ENCODE results near the gene RHOT2. TPM values are rescaled to one million over a fixed set of nuclear protein-coding genes. Genes with fewer than 3 reads are reported as not detected.
A peak's percentile ranks its signal among the peaks of the same experiment; 100 is the strongest.

RHOT2 gene
- total and polyA plus RNA-seq, 9 of the 15 experiments (the other 6 are each of a cell fraction or from before 2014, with no cell fraction given), result 5.0 to 373 (median 112) TPM

- TF ChIP-seq NUFIP1 (IDR thresholded peaks at IDR 0.05; ENCODE audit: partially characterized antibody), result no peak
- TF ChIP-seq HNRNPK (IDR thresholded peaks at IDR 0.05; ENCODE audit: low read depth, low read length, poor library complexity, severe bottlenecking), result no peak
- TF ChIP-seq TGIF2 (CRISPR knock-in tag; IDR thresholded peaks at IDR 0.05), result no peak
- TF ChIP-seq RBM39 (optimal IDR thresholded peaks at IDR 0.05; ENCODE audit: low read depth, low read length), result no peak
- TF ChIP-seq CHD2 (IDR thresholded peaks at IDR 0.05; ENCODE audit: low read depth, low read length), result no peak
- no peak for TF ChIP-seq YBX1 (IDR thresholded peaks at IDR 0.05)
Measured at GRCh38 chr16:632486-633335, 35.2 kb upstream of the RHOT2 start (continued).

DNA sequence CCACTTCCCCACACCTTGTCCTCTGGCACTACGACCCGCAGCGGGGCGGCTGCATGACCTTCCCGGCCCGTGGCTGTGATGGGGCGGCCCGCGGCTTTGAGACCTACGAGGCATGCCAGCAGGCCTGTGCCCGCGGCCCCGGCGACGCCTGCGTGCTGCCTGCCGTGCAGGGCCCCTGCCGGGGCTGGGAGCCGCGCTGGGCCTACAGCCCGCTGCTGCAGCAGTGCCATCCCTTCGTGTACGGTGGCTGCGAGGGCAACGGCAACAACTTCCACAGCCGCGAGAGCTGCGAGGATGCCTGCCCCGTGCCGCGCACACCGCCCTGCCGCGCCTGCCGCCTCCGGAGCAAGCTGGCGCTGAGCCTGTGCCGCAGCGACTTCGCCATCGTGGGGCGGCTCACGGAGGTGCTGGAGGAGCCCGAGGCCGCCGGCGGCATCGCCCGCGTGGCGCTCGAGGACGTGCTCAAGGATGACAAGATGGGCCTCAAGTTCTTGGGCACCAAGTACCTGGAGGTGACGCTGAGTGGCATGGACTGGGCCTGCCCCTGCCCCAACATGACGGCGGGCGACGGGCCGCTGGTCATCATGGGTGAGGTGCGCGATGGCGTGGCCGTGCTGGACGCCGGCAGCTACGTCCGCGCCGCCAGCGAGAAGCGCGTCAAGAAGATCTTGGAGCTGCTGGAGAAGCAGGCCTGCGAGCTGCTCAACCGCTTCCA is 34.4 kb upstream of the RHOT2 start:
- no TSS peak for BruUV-seq (replicated peaks)
- Histone ChIP-seq H3K4me3 (no peak overlapping the region), H3K4me2 (ENCODE audit: insufficient read depth, low read length) (no peak overlapping the region), H3K9me3 (replicated peaks; ENCODE audit: control insufficient read depth, insufficient read depth, low read depth, low read length) (no peaks in the 10 kb centered on the region), H3K9ac (ENCODE audit: insufficient read depth in 1 of 2, low read depth in 2 of 2, low read length in 2 of 2) (no peak overlapping the region; a peak in 1 of 4 replicates), H3K27ac (ENCODE audit: extremely low read depth, low read depth, low read length) (no peak overlapping the region), H4K20me1 (replicated peaks; ENCODE audit: control insufficient read depth, insufficient read depth, low read length) (no peaks in the 10 kb centered on the region), H3K79me2 (ENCODE audit: control insufficient read depth, insufficient read depth, low read length) (peaks cover 18% of the 10 kb centered on the region), H3K27me3 (ENCODE audit: control insufficient read depth in 2 of 2, insufficient read depth in 2 of 2, low read length in 2 of 2) (no peaks in the 10 kb centered on the region), H3K9me1 (ENCODE audit: control insufficient read depth, insufficient read depth, low read length) (no peaks in the 10 kb centered on the region), H2AFZ (ENCODE audit: low read depth, low read length) (no peak overlapping the region), H3K4me1 (replicated peaks in 1 of 2; ENCODE audit: control insufficient read depth in 2 of 2, insufficient read depth in 2 of 2, low read length in 2 of 2) (peaks cover 30 to 94% of the 10 kb centered on the region in 2 experiments), H3K36me3 (ENCODE audit: control insufficient read depth, insufficient read depth, low read length) (peaks cover 32% of the 10 kb centered on the region; the same call in 1 of the 3 replicates)
- DNase-seq (ENCODE audit: extremely low read depth in 1 of 4, low spot score in 3 of 4) (no peak), FAIRE-seq (no peak), ATAC-seq (no peak)
- POLR2A ChIA-PET, result no interaction called here
- intact Hi-C loops (cut with micrococcal nuclease), result no loop called here
- 97% methylated on average over 36 of the region's 74 CpGs for WGBS (ENCODE audit: insufficient coverage, low coverage, missing lambda C conversion rate)
- CTCF ChIA-PET (ENCODE audit: low intra/inter-chr PET ratio), result no interaction called here
- in situ Hi-C loops (cut with MboI), result no loop called here
- TF ChIP-seq ZNF780A (CRISPR knock-in tag; IDR thresholded peaks at IDR 0.05) (no peak), COPS2 (conservative IDR thresholded peaks at IDR 0.05) (no peak), FIP1L1 (IDR thresholded peaks at IDR 0.05; ENCODE audit: low read depth, low read length, poor library complexity, severe bottlenecking) (peak; percentile 4), IRF1 (CRISPR knock-in tag; IDR thresholded peaks at IDR 0.05; ENCODE audit: borderline replicate concordance) (no peak), RBFOX2 (IDR thresholded peaks at IDR 0.05; ENCODE audit: low read depth, low read length) (peak; percentile 25; the same call in 1 of the 2 replicates), POLR2AphosphoS5 (IDR thresholded peaks at IDR 0.05; ENCODE audit: control insufficient read depth, insufficient read depth, low read depth, low read length) (no peak), E2F8 (IDR thresholded peaks at IDR 0.05; ENCODE audit: low read depth, partially characterized antibody) (no peak), POU5F1 (IDR thresholded peaks at IDR 0.05; ENCODE audit: borderline replicate concordance, low read depth, low read length, partially characterized antibody) (no peak), PCBP2 (IDR thresholded peaks at IDR 0.05; ENCODE audit: low read depth, low read length, poor library complexity, severe bottlenecking) (no peak)

Measured in K562 (cell line).